Measurements from ENCODE around the gene NDUFA12. TPM values are rescaled to one million over a fixed set of nuclear protein-coding genes. Genes with fewer than 3 reads are reported as not detected.
"Not testable (repeated sequence)": the region's sequence is repeated elsewhere in the genome, so short reads cannot be mapped to it uniquely, and the experiment has no call there.

Gene NDUFA12
- total and polyA plus RNA-seq, 10 donors, result 65.1 to 150 (median 93.6) TPM

GRCh38 chr12:94990222-94990621 is 13.3 kb downstream of the NDUFA12 start:
- H3K4me3 ChIP-seq, result no peak overlapping the region
- WGBS, 5 donors, result 70 to 79% (median 75%) methylated on average over 3 of the region's 3 CpGs
- H3K27me3 ChIP-seq (replicated peaks in 1 of 7), result no peaks in the 10 kb centered on the region
- no peak overlapping the region for H3K27ac ChIP-seq
- DNase-seq, result no peak
- peaks cover 0 to 73% (median 29%) of the 10 kb centered on the region in 6 donors for H3K36me3 ChIP-seq
- H3K9me3 ChIP-seq, result no peaks in the 10 kb centered on the region
- no peak for TF ChIP-seq POLR2AphosphoS5 (IDR thresholded peaks at IDR 0.05)
- TF ChIP-seq CTCF (IDR thresholded peaks at IDR 0.05 in 8 of 11, conservative IDR thresholded peaks at IDR 0.05 in 3 of 11), result no peak
- no peak for TF ChIP-seq POLR2A (IDR thresholded peaks at IDR 0.05)
- peaks cover 0 to 37% (median 17%) of the 10 kb centered on the region in 6 donors for H3K4me1 ChIP-seq
- intact Hi-C loops (cut with DNase I; ENCODE audit: low total_unique reads), result no loop called here

- Histone ChIP-seq H3K27ac (peak overlapping the region in 6 of 8 donors; percentile 27 to 77 (median 62)), H3K27me3 (replicated peaks in 1 of 7) (no peaks in the 10 kb centered on the region), H3K36me3 (peaks cover 0 to 70% (median 17%) of the 10 kb centered on the region in 6 donors), H3K4me3 (no peak overlapping the region), H3K4me1 (peaks cover 0 to 35% (median 17%) of the 10 kb centered on the region in 6 donors), H3K9me3 (no peaks in the 10 kb centered on the region)
- intact Hi-C loops (cut with DNase I; ENCODE audit: low total_unique reads), result no loop called here
- no peak for TF ChIP-seq CTCF (IDR thresholded peaks at IDR 0.05 in 8 of 11, conservative IDR thresholded peaks at IDR 0.05 in 3 of 11)
- no peak for TF ChIP-seq POLR2AphosphoS5 (IDR thresholded peaks at IDR 0.05)
- no peak for TF ChIP-seq POLR2A (IDR thresholded peaks at IDR 0.05)
- 48 to 70% (median 60%) methylated on average over 6 of the region's 6 CpGs for WGBS, 5 donors
- DNase-seq, result no peak
Measured at GRCh38 chr12:94988471-94988870, 15.0 kb downstream of the NDUFA12 start.

GRCh38 chr12:94987801-94988200 is 15.7 kb downstream of the NDUFA12 start:
- Histone ChIP-seq H3K36me3 (peaks cover 0 to 70% (median 14%) of the 10 kb centered on the region in 6 donors), H3K27ac (peak overlapping the region in 7 of 8 donors; percentile 27 to 77 (median 61)), H3K9me3 (no peaks in the 10 kb centered on the region), H3K4me3 (no peak overlapping the region), H3K4me1 (peaks cover 0 to 35% (median 17%) of the 10 kb centered on the region in 6 donors), H3K27me3 (replicated peaks in 1 of 7) (no peaks in the 10 kb centered on the region)
- WGBS, 5 donors, result 32 to 43% (median 42%) methylated on average over 2 of the region's 2 CpGs
- intact Hi-C loops (cut with DNase I; ENCODE audit: low total_unique reads), result no loop called here
- TF ChIP-seq POLR2AphosphoS5 (IDR thresholded peaks at IDR 0.05) (no peak), CTCF (IDR thresholded peaks at IDR 0.05 in 8 of 11, conservative IDR thresholded peaks at IDR 0.05 in 3 of 11) (no peak), POLR2A (IDR thresholded peaks at IDR 0.05) (no peak)
- no peak for DNase-seq

GRCh38 chr12:94987076-94987669 is 16.3 kb downstream of the NDUFA12 start:
- 71 to 86% (median 79%) methylated on average over 8 of the region's 8 CpGs for WGBS, 5 donors

GRCh38 chr12:94985099-94985498 is 18.4 kb downstream of the NDUFA12 start:
- H3K27ac ChIP-seq; H3K27me3 ChIP-seq (replicated peaks in 1 of 7); H3K9me3 ChIP-seq; H3K4me3 ChIP-seq; DNase-seq; intact Hi-C loops (cut with DNase I; ENCODE audit: low total_unique reads): not testable (repeated sequence)
- 80 to 86% (median 84%) methylated on average over 9 of the region's 9 CpGs for WGBS, 5 donors
- Histone ChIP-seq H3K4me1 (peaks cover 0 to 36% (median 17%) of the 10 kb centered on the region in 6 donors), H3K36me3 (peaks cover 0 to 62% (median 3%) of the 10 kb centered on the region in 6 donors)

More at GRCh38 chr12:94987076-94987669, 16.3 kb downstream of the NDUFA12 start:
- Histone ChIP-seq H3K4me3 (no peak overlapping the region), H3K4me1 (peaks cover 0 to 36% (median 17%) of the 10 kb centered on the region in 6 donors), H3K9me3 (no peaks in the 10 kb centered on the region), H3K27me3 (replicated peaks in 1 of 7) (no peaks in the 10 kb centered on the region), H3K36me3 (peaks cover 0 to 70% (median 8%) of the 10 kb centered on the region in 6 donors), H3K27ac (peak overlapping the region in 7 of 8 donors; percentile 56 to 77 (median 61))
- intact Hi-C loops (cut with DNase I; ENCODE audit: low total_unique reads), result no loop called here
- TF ChIP-seq POLR2A (IDR thresholded peaks at IDR 0.05) (no peak), POLR2AphosphoS5 (IDR thresholded peaks at IDR 0.05) (no peak), CTCF (IDR thresholded peaks at IDR 0.05 in 8 of 11, conservative IDR thresholded peaks at IDR 0.05 in 3 of 11) (no peak)
- no peak for DNase-seq

Measured in spleen (tissue), 11 donors.